GM12878 (cell line): ENCODE measurements around the gene HLTF.

ENCODE experiments used
- CHD1 ChIP-seq: IDR thresholded peaks from 2 replicates; pipeline ENCODE4 v1.6.1; 2012; ENCODE audit warnings: low read depth, low read length, improper control_type of control experiment
- CREM ChIP-seq: IDR thresholded peaks from 2 replicates; pipeline ENCODE4 v1.6.1; 2014; ENCODE audit warnings: antibody characterized with exemption, low read depth
- CTCF ChIP-seq, 3 experiments: IDR thresholded peaks in 2 of 3; conservative IDR thresholded peaks in 1 of 3; 2 replicates each; pipeline ENCODE4 v1.5.1; 2011; ENCODE audit warnings: low read depth in 3 of 3, low read length in 3 of 3, mild to moderate bottlenecking in 3 of 3, control low read depth in 2 of 3, moderate library complexity in 2 of 3, inconsistent platforms in 1 of 3, mixed read lengths in 1 of 3; ENCODE audit not compliant: control insufficient read depth in 2 of 3, insufficient read depth in 1 of 3; ENCODE audit errors: extremely low read depth in 1 of 3
- DPF2 ChIP-seq: fragments of 450-650 bp; IDR thresholded peaks from 2 replicates; pipeline ENCODE4 v1.6.1; 2017; ENCODE audit warnings: mild to moderate bottlenecking
- FOS ChIP-seq: IDR thresholded peaks from 3 replicates; pipeline ENCODE4 v1.6.1; 2011; ENCODE audit warnings: borderline replicate concordance; ENCODE audit not compliant: insufficient read length; ENCODE audit errors: extremely low read depth
- NR2C1 ChIP-seq: fragments of 450-650 bp; IDR thresholded peaks from 2 replicates; pipeline ENCODE4 v1.6.1; 2017; ENCODE audit warnings: antibody characterized with exemption, mild to moderate bottlenecking, moderate library complexity
- POLR2A ChIP-seq: IDR thresholded peaks from 2 replicates; pipeline ENCODE4 v1.6.1; 2011; ENCODE audit warnings: low read depth, mild to moderate bottlenecking, low read length

DNA sequence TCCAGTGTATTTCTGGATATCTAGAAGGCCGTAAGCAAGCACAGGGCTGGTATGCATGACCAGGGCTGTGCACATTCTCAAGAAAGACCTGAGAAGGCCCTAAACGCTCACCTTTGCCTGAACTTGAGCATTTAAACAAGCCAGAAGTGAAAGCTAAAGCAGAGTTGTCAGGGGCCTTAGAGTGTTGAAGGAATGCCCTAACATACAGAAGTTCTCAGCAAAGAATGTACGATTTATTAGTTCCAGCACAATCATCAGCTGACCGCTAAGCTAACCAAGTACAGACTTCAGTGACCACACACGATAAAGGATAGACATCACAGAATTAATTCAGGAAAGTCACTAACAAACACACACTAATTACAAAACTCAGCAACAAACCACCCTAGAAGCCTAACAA is 8.7 kb downstream of the HLTF start:
- no peak for TF ChIP-seq POLR2A
- TF ChIP-seq CREM: no peak
- no peak for TF ChIP-seq FOS
- TF ChIP-seq CTCF (IDR thresholded peaks at IDR 0.05 in 2 of 3, conservative IDR thresholded peaks at IDR 0.05 in 1 of 3; ENCODE audit: control insufficient read depth in 2 of 3, extremely low read depth in 1 of 3, insufficient read depth in 1 of 3, low read depth in 3 of 3, low read length in 3 of 3): no peak
- no peak for TF ChIP-seq CHD1
- no peak for TF ChIP-seq NR2C1
- TF ChIP-seq DPF2: no peak
